Activated naive CD4-positive, alpha-beta T cell (primary cell): Measurements from ENCODE around the gene SPG21.

Experiments
- DNase-seq, 4 experiments: peaks; one replicate each; lab custom pipeline; 2025; lab: John Stamatoyannopoulos, UW

The SPG21 gene

GRCh38 chr15:64938192-64938591, 51.5 kb downstream of the SPG21 start:
- DNase-seq = no peak

GRCh38 chr15:64934023-64934422, 55.7 kb downstream of the SPG21 start:
- no peak for DNase-seq

GRCh38 chr15:64931381-64931780, 58.3 kb downstream of the SPG21 start:
- no peak for DNase-seq

GRCh38 chr15:64930778-64931371, 58.8 kb downstream of the SPG21 start:
- no peak for DNase-seq

DNA sequence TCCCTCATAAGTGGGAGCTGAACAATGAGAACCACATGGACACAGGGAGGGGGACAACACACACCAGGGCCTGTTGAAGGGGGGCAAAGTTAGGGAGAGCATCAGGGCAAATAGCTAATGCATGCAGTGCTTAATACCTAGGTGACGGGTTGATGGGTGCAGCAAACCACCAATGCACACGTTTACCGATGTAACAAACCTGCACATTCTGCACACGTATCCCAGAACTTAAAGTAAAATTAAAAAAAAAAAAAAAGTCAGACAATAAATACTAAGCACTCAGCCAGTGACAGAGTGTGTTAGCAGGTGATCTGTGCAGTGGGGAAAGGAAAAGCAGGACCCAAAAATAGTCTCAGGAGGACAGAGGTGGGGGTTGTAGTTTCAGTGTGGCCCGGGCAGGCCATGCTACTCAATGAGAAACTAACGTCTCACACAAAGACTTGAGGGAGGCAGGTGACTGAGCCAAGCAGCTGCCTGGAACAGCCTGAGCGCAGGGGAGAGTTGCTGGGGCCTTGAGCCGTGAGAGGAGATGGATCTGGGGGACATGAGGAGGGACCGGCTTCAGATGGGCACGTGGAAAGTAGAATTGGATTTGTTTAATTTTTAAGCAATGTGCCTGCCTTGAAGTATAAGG, 59.6 kb downstream of the SPG21 start:
- no peak for DNase-seq

GRCh38 chr15:64928626-64929220, 61.0 kb downstream of the SPG21 start:
- DNase-seq = no peak

DNA sequence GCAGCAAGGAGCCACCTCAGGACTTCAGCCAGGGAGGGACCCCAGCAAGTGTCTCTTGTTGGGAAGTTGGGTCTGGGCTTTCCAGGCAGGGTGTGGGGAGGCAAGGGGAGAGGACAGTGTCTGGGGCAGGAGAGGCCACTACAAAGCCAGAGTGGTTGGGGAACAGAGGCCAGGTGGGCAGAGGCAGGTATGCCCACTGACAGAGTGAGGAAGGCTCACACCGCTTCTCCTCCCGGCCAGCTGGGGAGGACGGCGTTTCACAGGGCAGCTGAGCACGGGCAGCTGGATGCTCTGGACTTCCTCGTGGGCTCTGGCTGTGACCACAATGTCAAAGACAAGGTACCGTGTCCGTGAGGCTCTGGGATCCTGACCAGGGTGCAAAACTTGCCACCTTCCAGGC, 63.1 kb downstream of the SPG21 start:
- DNase-seq = no peak

DNA sequence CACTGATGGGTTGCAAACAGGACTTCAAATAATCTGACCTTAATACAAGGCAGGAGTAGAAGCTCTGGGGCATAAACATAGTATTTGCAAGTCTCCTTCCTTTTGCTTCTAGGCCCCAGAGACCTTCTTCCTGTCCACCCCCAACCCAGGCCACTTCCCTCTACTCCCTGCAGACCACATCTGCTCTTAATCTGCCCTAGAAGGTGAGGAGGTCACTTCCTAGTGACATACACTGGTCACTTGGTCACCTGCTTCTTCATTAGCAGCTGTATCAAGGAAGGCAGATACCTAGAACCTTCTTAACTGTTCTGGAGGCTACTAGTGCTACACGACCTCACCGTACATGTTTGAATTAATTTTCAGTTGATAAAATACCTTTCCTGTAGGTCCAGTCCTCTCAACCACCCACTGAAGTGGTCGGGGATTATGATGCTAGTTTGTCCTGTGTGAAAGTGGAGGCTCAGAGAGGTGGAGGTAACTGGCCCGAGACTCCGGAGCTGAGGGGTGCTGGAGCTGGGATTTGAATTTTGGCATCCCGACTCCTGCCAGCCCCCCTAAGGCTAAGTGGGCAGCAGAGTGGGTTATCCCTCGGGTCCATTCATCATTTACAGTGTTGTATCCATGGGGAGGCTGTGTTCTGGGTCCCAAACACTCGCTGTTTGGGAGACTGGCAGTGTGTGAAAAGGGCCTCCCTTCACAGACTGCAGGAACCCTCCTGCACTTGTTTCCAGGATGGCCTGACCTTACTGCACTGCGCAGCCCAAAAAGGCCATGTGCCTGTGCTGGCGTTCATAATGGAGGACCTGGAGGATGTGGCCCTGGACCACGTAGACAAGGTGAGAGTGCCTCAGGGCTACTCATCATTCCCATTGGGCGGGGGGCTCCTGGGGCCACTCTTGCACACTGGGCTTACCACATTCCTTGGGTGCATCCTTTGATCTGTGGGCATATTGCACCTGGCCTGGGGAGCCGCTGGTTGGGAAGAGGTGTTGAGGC, 64.1 kb downstream of the SPG21 start:
- no peak for DNase-seq

DNA sequence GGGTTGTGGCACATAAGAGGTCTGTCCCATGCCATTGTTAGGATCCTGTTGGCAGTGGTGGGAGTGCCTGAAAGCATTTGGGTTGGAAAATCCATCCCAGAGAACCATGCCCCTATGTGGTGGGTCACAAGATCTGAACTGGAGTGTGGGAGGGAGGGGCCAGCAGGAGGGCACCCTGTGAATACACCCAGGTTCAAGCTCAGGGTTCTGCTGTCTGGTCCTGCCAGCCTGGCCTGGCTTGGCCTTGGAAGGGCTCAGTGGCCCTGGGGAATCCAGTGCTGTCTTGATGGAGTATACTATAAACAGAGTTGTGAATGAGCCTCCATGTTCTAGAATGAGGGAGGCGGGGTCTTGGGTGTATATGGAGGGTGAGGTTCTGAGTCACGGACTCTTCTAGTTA, 66.2 kb downstream of the SPG21 start:
- no peak for DNase-seq

- DNase-seq = no peak
These were observed 68.0 kb downstream of the SPG21 start for GRCh38 chr15:64921711-64922110.

DNA sequence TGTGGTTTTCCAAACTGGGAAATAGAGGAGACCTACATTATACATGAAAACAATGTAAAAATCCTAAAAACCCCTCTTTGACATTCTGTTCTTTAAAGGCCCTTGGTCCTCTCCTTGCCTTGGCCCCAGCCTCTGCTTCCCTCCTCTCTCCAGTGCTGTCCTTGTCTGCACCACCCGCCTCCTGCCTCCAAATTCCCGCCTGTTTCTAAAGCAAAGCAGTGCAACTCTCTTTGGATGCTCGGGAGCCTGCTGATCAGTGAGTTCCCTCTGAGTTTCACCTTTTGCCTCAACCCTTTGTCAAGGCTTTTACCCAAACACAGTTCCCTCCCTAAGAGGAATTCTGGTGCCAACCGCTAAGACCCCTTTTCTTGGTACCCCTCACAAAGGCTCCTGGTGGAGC, 70.0 kb downstream of the SPG21 start:
- no peak for DNase-seq

GRCh38 chr15:64917211-64917610, 72.5 kb downstream of the SPG21 start:
- no peak for DNase-seq

- DNase-seq = no peak
These were observed 73.3 kb downstream of the SPG21 start for GRCh38 chr15:64916365-64916764.

GRCh38 chr15:64915518-64916227, 74.0 kb downstream of the SPG21 start:
- no peak for DNase-seq
